ENCODE results near the gene ELSPBP1.
"Not testable (repeated sequence)": the region's sequence is repeated elsewhere in the genome, so short reads cannot be mapped to it uniquely, and the experiment has no call there.

ELSPBP1 gene

GRCh38 chr19:48043675-48044258 lies 49.3 kb downstream of the ELSPBP1 start, which contains the start of gene CABP5:
Gene CABP5, minus strand, starts transcription at chr19:48044079. Its CDS starts 157 bp downstream, at chr19:48043922.
- no peak for DNase-seq

GRCh38 chr19:48044561-48044960 lies 50.1 kb downstream of the ELSPBP1 start:
- DNase-seq = no peak

GRCh38 chr19:48051335-48052033 lies 57.1 kb downstream of the ELSPBP1 start:
- no peak for DNase-seq

- no peak for DNase-seq
Observed at GRCh38 chr19:48053076-48053475, 58.6 kb downstream of the ELSPBP1 start.

- DNase-seq = no peak
Observed at GRCh38 chr19:48053856-48054255, 59.4 kb downstream of the ELSPBP1 start.

GRCh38 chr19:48059331-48059730 lies 64.9 kb downstream of the ELSPBP1 start:
- DNase-seq = no peak

- no peak for DNase-seq
Observed at GRCh38 chr19:48060381-48060780, 65.9 kb downstream of the ELSPBP1 start.

- DNase-seq = no peak
Observed at GRCh38 chr19:48061401-48062344, 67.2 kb downstream of the ELSPBP1 start.

GRCh38 chr19:48064509-48064908 lies 70.1 kb downstream of the ELSPBP1 start:
- DNase-seq = no peak

GRCh38 chr19:48069435-48069834 lies 75.0 kb downstream of the ELSPBP1 start:
- DNase-seq = no peak

GRCh38 chr19:48070177-48070769 lies 75.8 kb downstream of the ELSPBP1 start:
- DNase-seq = not testable (repeated sequence)
